Cortex of kidney (tissue), 1 donor: ENCODE results near the gene ALKBH5.

Experiments
- DNase-seq: peaks from one replicate; lab custom pipeline; 2025; lab: John Stamatoyannopoulos, UW

Gene ALKBH5

DNA sequence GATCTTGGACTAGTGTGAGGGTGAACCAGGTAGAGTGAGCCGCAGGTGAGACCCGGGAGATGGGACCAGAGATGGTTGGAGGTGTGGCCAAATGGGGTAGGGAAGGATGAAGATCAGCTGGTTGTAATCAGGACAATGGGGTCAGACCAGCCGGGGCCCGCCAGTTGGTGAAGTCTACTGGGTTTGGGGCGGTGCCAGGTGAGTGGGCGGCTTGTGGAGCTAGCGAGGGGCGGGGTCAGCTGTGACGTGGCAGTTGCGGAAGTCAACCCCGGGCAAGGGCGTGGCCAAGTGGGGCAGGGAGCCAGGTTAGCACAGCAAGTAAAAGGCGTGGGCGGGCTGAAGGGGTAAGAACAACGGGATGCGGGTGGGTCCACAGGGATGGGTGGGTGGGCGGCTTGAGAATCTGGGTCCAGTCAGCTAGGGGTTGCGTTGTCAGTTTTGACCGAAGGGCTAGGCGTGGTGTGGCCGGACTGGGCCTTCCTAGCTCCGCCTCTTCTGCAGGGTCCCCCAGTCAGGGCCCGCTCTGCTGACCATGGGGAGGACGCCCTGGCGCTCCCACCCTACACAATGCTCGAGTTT, 25.5 kb upstream of the ALKBH5 start:
- no peak for DNase-seq

- DNase-seq = no peak
Measured at GRCh38 chr17:18159551-18160120, 24.0 kb upstream of the ALKBH5 start.

- DNase-seq = no peak
Measured at GRCh38 chr17:18160128-18160856, 23.3 kb upstream of the ALKBH5 start.

GRCh38 chr17:18161207-18162145, 22.2 kb upstream of the ALKBH5 start:
- no peak for DNase-seq

DNA sequence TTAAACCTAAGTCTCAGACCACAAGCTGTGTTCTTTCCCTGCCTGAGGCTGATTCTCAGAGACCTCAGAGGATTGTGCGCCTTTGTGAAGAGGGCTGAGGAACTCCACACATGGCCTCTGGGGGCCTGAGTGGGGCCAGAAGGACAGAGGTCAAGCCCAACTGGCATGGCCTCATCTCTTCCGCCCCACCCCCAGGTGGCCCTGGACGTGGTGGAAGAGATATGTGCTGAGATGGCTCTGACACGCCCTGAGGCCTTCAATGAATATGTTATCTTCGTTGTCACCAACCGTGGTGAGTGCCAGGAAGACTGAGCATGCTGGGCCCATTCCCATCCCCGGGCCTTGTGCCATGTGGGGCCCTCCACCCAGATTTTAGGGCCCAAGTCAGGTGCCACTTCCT, 20.1 kb upstream of the ALKBH5 start:
- DNase-seq = no peak

DNA sequence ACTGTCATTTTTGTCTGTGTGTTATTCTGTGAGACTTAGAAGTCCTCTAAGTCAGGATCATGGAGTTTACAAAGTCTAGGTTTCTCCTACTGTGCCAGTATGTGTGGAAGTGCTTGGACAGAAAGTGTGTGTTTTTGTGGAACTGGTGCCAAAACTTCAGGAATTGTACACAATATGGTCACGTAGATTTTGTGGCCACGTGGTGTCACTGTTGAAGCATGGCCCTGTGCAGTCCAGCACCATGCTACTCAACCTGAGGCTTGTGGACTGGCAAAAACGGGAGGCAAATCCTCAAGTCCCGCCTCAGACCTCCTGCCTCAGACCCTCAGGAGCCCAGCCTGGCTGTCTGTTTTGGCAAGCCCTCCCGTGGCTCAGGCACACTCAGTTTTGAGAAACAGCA, 16.7 kb upstream of the ALKBH5 start:
- DNase-seq = no peak

DNA sequence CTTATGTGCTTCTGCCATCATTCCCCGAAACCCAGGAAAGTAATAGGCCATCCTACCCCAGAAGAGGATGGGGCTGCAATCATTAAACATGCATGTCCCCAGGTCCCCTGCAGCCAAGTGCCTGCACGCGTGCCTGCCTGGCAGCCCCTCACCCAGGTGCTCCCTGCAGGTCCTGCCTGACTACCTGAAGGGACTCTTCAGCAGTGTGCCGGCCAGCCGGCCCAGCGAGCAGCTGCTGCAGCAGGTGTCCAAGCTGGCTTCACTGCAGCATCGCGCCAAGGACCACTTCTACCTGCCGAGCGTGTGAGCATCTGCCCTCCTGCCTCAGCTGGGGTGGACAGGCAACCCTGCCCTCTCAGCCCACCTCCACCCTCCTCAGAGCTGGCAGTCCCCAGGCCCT, 16.2 kb upstream of the ALKBH5 start:
- DNase-seq = no peak

GRCh38 chr17:18172531-18173278, 10.9 kb upstream of the ALKBH5 start:
- no peak for DNase-seq

DNA sequence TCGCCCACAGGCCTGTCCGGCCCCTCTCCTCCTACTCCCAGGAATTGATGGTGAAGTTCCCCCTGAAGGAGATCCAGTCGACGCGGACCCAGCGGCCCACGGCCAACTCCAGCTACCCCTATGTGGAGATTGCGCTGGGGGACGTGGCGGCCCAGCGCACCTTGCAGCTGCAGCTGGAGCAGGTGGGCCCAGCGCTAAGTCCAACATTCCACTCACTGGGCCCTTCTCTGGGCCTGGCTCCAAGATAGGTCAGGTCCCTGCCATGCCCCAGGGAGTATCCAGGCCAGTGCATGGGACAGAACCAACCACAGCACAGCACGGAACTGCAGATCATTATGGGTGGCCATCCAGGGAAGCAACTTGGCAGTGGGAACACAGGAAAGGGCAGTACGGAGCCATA, 9.9 kb upstream of the ALKBH5 start:
- DNase-seq = no peak

GRCh38 chr17:18176176-18176575, 7.5 kb upstream of the ALKBH5 start:
- DNase-seq = no peak

DNA sequence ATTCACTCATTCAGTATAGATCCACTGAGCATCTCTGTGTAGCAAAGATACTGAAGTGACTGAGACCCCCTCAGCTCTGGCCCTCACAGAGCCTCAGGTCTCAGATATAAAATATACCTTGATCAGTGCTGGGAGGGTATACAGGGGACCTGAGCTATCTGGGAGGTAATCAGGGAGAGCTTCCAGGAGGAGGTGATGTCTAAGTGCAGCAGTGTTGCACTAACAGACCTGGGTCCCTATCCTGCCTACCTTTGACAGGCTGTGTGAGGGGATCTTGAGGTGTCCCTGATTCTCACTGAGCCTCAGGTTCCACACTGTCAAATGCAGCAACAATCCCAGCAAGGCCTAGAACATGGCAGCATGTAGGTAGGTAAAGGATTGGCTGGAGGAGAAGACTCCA, 6.5 kb upstream of the ALKBH5 start:
- no peak for DNase-seq

DNA sequence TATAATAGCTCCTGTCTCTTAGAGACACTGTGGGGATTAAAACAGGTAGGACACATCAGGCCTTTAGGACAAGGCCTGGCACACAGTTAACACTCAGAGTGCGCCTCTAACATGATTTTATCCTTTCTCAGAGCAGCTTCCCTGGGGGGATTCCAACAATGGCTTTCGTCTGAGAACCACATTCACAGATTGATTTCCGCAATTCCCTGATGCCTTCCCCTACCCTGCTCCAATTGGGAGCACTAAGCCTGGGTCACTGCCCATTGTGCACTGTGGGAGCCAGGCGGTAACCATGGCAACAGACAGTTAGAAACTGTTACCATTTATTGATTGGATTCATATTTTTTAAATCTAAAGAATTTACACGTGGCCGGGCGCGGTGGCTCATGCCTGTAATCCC, 5.9 kb upstream of the ALKBH5 start:
- DNase-seq = no peak

GRCh38 chr17:18179196-18179595, 4.4 kb upstream of the ALKBH5 start:
- no peak for DNase-seq

DNA sequence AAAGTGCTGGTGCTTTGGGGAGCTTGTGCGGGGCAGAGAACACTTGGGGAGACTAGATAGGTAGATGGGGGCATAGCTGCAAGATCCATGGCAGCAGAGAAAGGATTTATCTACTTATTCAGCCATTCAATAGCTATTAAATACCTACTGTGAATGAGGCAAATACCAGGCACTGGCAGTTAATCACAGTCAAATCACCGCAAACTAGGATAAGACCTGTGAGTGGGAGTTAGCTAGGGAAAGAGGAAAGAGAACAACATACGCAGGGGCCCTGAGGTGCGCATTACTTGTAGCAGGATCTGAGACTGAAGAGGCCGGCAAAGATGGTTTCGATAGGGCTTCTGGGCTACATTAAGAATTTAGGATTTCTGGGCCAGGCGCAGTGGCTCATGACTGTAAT, 3.8 kb upstream of the ALKBH5 start:
- DNase-seq = no peak

DNA sequence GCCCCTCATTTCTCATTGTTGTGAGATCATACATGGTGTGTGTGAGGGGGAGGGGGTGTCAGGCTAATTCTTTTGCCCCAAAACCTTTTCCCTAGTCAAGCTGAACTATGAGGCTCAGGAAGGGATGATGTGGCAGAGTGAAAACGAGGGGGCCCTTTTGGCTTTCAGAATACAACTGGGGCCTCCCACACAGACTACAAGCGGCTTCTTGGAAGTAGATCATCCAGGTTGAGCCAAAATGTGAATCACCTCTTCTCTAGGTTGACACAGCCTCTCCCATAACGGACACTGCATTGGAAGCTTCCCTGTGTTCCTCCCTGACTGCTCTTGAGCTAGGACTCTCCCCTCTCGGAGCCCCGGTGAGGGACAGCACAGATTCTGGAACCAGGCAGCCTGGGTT, 2.3 kb upstream of the ALKBH5 start:
- no peak for DNase-seq

DNA sequence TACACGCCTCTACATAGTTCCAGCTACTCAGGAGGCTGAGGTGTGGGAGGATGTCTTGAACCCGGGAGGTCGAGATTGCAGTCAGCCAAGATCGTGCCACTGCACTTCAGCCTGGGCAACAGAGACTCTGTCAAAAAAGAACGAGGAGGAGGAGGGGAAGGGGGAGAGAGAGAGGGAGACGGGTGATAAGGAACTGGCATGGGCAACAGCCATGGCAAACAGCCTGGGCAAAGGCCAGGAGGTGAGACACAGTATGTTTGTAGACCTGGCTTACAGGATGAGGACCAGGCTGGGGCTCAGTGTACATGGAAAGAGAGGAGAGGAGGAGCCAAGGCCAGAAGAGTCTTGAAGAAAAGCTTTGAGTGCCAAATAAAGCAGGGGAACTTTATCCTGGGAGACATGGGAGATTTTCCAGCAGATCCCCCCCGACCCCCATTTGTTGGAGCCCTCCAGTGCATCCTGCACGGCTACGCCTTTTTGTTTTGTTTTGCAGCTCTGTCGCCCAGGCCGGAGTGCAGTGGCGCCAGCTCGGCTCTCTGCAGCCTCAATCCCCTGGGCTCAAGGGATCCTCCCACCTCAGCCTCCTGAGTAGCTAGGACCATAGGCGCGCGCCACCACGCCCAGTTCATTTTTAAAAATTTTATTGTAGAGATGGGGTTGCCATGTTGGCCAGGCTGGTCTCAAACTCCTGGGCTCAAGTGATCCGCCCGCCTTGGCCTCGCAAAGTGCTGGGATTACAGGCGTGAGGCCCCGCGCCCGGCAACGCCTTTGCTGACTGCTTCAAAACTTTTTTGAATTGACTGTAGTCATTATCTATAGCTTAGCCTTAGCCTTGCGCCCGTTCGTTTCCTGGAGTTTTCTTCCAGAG, 1.3 kb upstream of the ALKBH5 start:
- no peak for DNase-seq

GRCh38 chr17:18182978-18183333, 672 bp upstream of the ALKBH5 start:
- no peak for DNase-seq

DNA sequence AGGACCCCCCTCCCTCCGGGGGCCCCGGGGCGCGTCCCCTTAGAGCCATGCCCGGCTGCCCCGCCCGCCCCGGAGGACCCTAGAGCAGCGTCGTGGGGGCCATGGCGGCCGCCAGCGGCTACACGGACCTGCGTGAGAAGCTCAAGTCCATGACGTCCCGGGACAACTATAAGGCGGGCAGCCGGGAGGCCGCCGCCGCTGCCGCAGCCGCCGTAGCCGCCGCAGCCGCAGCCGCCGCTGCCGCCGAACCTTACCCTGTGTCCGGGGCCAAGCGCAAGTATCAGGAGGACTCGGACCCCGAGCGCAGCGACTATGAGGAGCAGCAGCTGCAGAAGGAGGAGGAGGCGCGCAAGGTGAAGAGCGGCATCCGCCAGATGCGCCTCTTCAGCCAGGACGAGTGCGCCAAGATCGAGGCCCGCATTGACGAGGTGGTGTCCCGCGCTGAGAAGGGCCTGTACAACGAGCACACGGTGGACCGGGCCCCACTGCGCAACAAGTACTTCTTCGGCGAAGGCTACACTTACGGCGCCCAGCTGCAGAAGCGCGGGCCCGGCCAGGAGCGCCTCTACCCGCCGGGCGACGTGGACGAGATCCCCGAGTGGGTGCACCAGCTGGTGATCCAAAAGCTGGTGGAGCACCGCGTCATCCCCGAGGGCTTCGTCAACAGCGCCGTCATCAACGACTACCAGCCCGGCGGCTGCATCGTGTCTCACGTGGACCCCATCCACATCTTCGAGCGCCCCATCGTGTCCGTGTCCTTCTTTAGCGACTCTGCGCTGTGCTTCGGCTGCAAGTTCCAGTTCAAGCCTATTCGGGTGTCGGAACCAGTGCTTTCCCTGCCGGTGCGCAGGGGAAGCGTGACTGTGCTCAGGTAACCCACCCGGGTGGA, 759 bp downstream of the ALKBH5 start:
- no peak for DNase-seq

- no peak for DNase-seq
Measured at GRCh38 chr17:18185391-18185790, 1.8 kb downstream of the ALKBH5 start.
